HepG2 (cell line): Measurements from ENCODE around the gene HOPX. TPM values are rescaled to one million over a fixed set of nuclear protein-coding genes. Genes with fewer than 3 reads are reported as not detected.

Source experiments
- ATAC-seq: fragments of 200-7000 bp; cut with Tn5 transposase; 3 replicates; pipeline ENCODE4 v1.9.1; 2020; ENCODE audit warnings: mild to moderate bottlenecking, moderate library complexity
- BruUV-seq: library from RNA; stranded (reverse); fragments of 400-500 nt; replicated peaks from 2 replicates; lab custom pipeline; 2021; lab: Mats Ljungman, UMichigan
- CTCF ChIA-PET: fragments of 300-600 bp; formaldehyde crosslinking; extraction: SDS; loops from one replicate; lab custom pipeline; 2021; ENCODE audit warnings: low total read pairs, inconsistent platforms, low intra/inter-chr PET ratio; lab: Yijun Ruan, JAX
- POLR2A ChIA-PET: fragments of 350-600 bp; sonication (Branson Sonifier 250); formaldehyde crosslinking; loops from one replicate; lab custom pipeline; 2020; ENCODE audit warnings: antibody characterized with exemption, inconsistent platforms; lab: Yijun Ruan, JAX
- DNase-seq: peaks from one replicate; pipeline ENCODE4 v3.0.0-alpha.2; 2015; ENCODE audit warnings: low spot score
- FAIRE-seq: peaks from 3 replicates; lab custom pipeline; 2011; peaks lifted over from hg19 to GRCh38; lab: Jason Lieb, UNC
- H2AFZ ChIP-seq: one replicate; pipeline ENCODE4 v1.6.1; 2011; ENCODE audit warnings: low read length, inconsistent platforms
- H3K27ac ChIP-seq: fragments of 300-600 bp; 3 replicates; pipeline ENCODE4 v1.8.0; 2011; ENCODE audit warnings: mixed run types, mild to moderate bottlenecking, mixed read lengths, low read length, inconsistent platforms; ENCODE audit not compliant: insufficient read depth; ENCODE audit errors: extremely low read length
- H3K27me3 ChIP-seq, 2 experiments: fragments of 200-600 bp in 1 of 2; 2 replicates in 1 of 2; 3 replicates in 1 of 2; pipeline versions ENCODE4 v1.6.0 to v1.8.0; 2011; ENCODE audit warnings: low read length in 2 of 2, mild to moderate bottlenecking in 2 of 2, moderate library complexity in 2 of 2, inconsistent platforms in 1 of 2; ENCODE audit not compliant: insufficient read depth in 2 of 2, control insufficient read depth in 1 of 2
- H3K36me3 ChIP-seq, 2 experiments: fragments of 200-600 bp in 1 of 2; replicated peaks in 1 of 2; 2 replicates in 1 of 2; 3 replicates in 1 of 2; pipeline versions ENCODE4 v1.5.1 to v1.8.0; 2011; ENCODE audit warnings: low read length in 2 of 2, inconsistent platforms in 1 of 2; ENCODE audit not compliant: insufficient read depth in 2 of 2, control insufficient read depth in 1 of 2
- H3K4me1 ChIP-seq: 2 replicates; pipeline ENCODE4 v1.5.1; 2012; ENCODE audit warnings: low read length, inconsistent platforms; ENCODE audit not compliant: insufficient read depth
- H3K4me2 ChIP-seq: 2 replicates; pipeline ENCODE4 v1.6.0; 2011; ENCODE audit warnings: low read depth, low read length, inconsistent platforms
- H3K4me3 ChIP-seq, 3 experiments: fragments of 200-600 bp in 1 of 3; sonication (generic), shearing (Covaris generic) in 1 of 3; replicated peaks in 1 of 3; 2 replicates each; pipeline ENCODE4 v1.5.1; 2011 to 2016; ENCODE audit warnings: low read length in 3 of 3, inconsistent platforms in 2 of 3, low read depth in 2 of 3, mild to moderate bottlenecking in 2 of 3, control low read depth in 1 of 3, mixed read lengths in 1 of 3; ENCODE audit not compliant: insufficient read depth in 1 of 3
- H3K79me2 ChIP-seq: one replicate; pipeline ENCODE4 v1.6.1; 2011; ENCODE audit warnings: low read length, inconsistent platforms; ENCODE audit not compliant: insufficient read depth
- H3K9ac ChIP-seq: 2 replicates; pipeline ENCODE4 v1.6.0; 2011; ENCODE audit warnings: mild to moderate bottlenecking, low read depth, low read length, inconsistent platforms; ENCODE audit not compliant: insufficient read depth
- H3K9me3 ChIP-seq: 2 replicates; pipeline ENCODE4 v1.5.1; 2012; ENCODE audit warnings: mild to moderate bottlenecking, low read length
- H4K20me1 ChIP-seq: 2 replicates; pipeline ENCODE4 v1.6.0; 2011; ENCODE audit warnings: inconsistent platforms, mild to moderate bottlenecking, low read length, moderate library complexity; ENCODE audit not compliant: insufficient read depth
- AHR ChIP-seq: IDR thresholded peaks from 2 replicates; pipeline ENCODE4 v1.6.1; 2018; ENCODE audit warnings: missing genetic modification reagents, missing compliant biosample characterization
- CENPT ChIP-seq: sonication (generic); formaldehyde crosslinking; IDR thresholded peaks from 2 replicates; pipeline ENCODE4 v1.8.0; 2022; ENCODE audit warnings: low read depth, mild to moderate bottlenecking, moderate library complexity, missing genetic modification reagents
- ETV6 ChIP-seq: sonication (generic); formaldehyde crosslinking; conservative IDR thresholded peaks from 2 replicates; pipeline ENCODE4 v1.4.0; 2020; ENCODE audit warnings: missing genetic modification reagents
- FOXJ3 ChIP-seq: sonication (generic); formaldehyde crosslinking; IDR thresholded peaks from 2 replicates; pipeline ENCODE4 v1.4.0; 2020; ENCODE audit warnings: missing genetic modification reagents, mild to moderate bottlenecking, borderline replicate concordance
- GMEB1 ChIP-seq: sonication (generic); formaldehyde crosslinking; IDR thresholded peaks from 2 replicates; pipeline ENCODE4 v1.5.1; 2020; ENCODE audit warnings: missing genetic modification reagents, mild to moderate bottlenecking, borderline replicate concordance
- MTF2 ChIP-seq: sonication (generic); formaldehyde crosslinking; IDR thresholded peaks from 2 replicates; pipeline ENCODE4 v1.5.0; 2020; ENCODE audit warnings: missing genetic modification reagents, borderline replicate concordance
- RFX3 ChIP-seq: IDR thresholded peaks from 2 replicates; pipeline ENCODE4 v1.6.1; 2016; ENCODE audit warnings: missing biosample characterization, missing genetic modification reagents
- SNAPC2 ChIP-seq: sonication (generic); formaldehyde crosslinking; IDR thresholded peaks from 2 replicates; pipeline ENCODE4 v1.8.1; 2022; ENCODE audit warnings: mild to moderate bottlenecking, missing genetic modification reagents
- SNRNP70 ChIP-seq: fragments of 200-400 bp; formaldehyde crosslinking; IDR thresholded peaks from 2 replicates; pipeline ENCODE4 v1.6.1; 2017; ENCODE audit warnings: mild to moderate bottlenecking, low read depth, low read length, moderate library complexity
- SRSF4 ChIP-seq: fragments of 200-400 bp; formaldehyde crosslinking; IDR thresholded peaks from one replicate; pipeline ENCODE4 v1.6.1; 2018; ENCODE audit warnings: mild to moderate bottlenecking, low read depth, low read length, moderate library complexity; ENCODE audit not compliant: poor library complexity, severe bottlenecking
- ZNF205 ChIP-seq: IDR thresholded peaks from 2 replicates; pipeline ENCODE4 v1.6.1; 2018; ENCODE audit warnings: missing biosample characterization, missing genetic modification reagents
- ZNF510 ChIP-seq: sonication (generic); formaldehyde crosslinking; IDR thresholded peaks from 2 replicates; pipeline ENCODE4 v1.4.0; 2020; ENCODE audit warnings: low read depth, mild to moderate bottlenecking, missing genetic modification reagents
- ZNF776 ChIP-seq: sonication (generic); formaldehyde crosslinking; IDR thresholded peaks from 2 replicates; pipeline ENCODE4 v1.4.0; 2020; ENCODE audit warnings: mild to moderate bottlenecking, missing genetic modification reagents
- WGBS: methylation state at CpG from one replicate; pipeline ENCODE4 v1.1.6; 2017; ENCODE audit warnings: low lambda C conversion rate; 5-methylcytosine and 5-hydroxymethylcytosine counted together
- in situ Hi-C: cut with HindIII; loops from 2 replicates; pipeline ENCODE4 v1.10.0; 2017; ENCODE audit warnings: low pct_unique_long_range_greater_than_20kb; ENCODE audit not compliant: extremely low pct_ligation_motif_present
- intact Hi-C: fragments of 100-400 bp; cut with micrococcal nuclease; formaldehyde crosslinking; loops from one replicate; pipeline ENCODE4 v1.10.0; 2022; ENCODE audit not compliant: unreplicated experiment
- polyA plus RNA-seq, 8 experiments: library from polyadenylated mRNA; depleted of rRNA in 3 of 8; stranded (reverse) in 7 of 8; unstranded in 1 of 8; fragments of >200 nt; fragmentation: Illumina TruSeq in 4 of 8; extraction: Trizol in 4 of 8; gene quantifications; 2 replicates each; pipeline versions ENCODE4 v1.2.1 to v1.2.3, GENCODE V29; 2011 to 2016; ENCODE audit warnings: low read depth in 4 of 8, missing spikeins in 1 of 8, mixed read lengths in 1 of 8; ENCODE audit not compliant: insufficient read depth in 1 of 8
- total RNA-seq, 5 experiments: library from RNA; depleted of rRNA; stranded (reverse); fragments of >200 nt; fragmentation: Illumina TruSeq; extraction: Trizol; gene quantifications; 2 replicates each; pipeline ENCODE4 v1.2.3, GENCODE V29; 2016; ENCODE audit warnings: low read depth in 1 of 5
- TF ChIP-seq, protein P1 (sequence below): IDR thresholded peaks from 2 replicates; pipeline ENCODE4 v1.6.1; 2016

Gene HOPX
- total and polyA plus RNA-seq, 2 of the 13 experiments (the other 11 are each of a cell fraction or from before 2014, with no cell fraction given): not detected

DNA sequence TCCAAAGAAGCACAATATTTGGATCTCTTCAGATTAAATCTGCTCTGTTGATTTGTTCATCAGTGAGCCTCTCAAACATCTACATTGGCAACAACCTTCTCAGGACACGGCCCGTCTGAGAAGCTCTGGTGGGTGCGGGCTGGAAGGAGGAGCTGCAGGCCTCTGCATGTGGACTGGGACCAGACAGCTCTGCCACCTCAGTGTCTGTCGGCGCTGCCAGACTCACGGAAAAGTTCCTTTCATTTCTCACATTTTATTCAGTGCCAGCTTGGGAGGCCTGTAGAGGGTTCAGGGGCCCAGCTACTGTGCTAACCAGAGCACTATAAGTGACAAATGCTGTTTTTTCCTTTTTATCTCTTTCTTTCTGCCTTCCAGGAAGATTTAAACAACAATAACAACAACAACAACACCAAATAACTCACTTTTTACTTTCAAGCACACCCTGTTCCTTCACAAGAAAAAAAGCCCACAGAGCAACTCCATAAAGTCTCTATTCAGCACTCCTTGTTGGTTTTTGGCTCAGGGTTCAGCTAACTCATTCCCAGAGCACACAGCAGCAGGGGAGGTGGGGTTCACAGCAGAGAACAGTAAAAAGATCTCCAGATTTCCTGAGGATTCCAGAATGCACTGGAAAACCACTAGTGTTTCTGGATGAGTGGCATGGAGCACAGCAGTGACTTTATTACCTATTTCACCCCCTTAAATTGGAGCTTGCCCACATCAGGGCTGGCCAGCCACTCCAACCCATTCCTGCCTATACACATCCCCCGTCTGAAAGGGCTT lies 23.2 kb upstream of the HOPX start:
- DNase-seq (no peak), FAIRE-seq (no peak), ATAC-seq (no peak)
- 4% methylated on average over 4 of the region's 7 CpGs for WGBS
- H3K36me3 ChIP-seq: no peaks in the 10 kb centered on the region
- H3K4me1 ChIP-seq: no peaks in the 10 kb centered on the region
- peaks cover 0 to 12% of the 10 kb centered on the region in 2 experiments; a peak in 1 of 5 replicates for H3K27me3 ChIP-seq
- in situ Hi-C loops: no loop called here
- intact Hi-C loops: no loop called here
- H3K9me3 ChIP-seq: no peaks in the 10 kb centered on the region
- H3K9ac ChIP-seq: no peak overlapping the region
- no peak overlapping the region for H2AFZ ChIP-seq
- no peaks in the 10 kb centered on the region for H3K79me2 ChIP-seq
- H3K27ac ChIP-seq: no peak overlapping the region
- H3K4me2 ChIP-seq: no peak overlapping the region
- TF ChIP-seq SNAPC2 (CRISPR knock-in tag) (no peak), ZNF205 (CRISPR knock-in tag) (no peak)
- BruUV-seq: no TSS peak
- CTCF ChIA-PET: no interaction called here
- POLR2A ChIA-PET: no interaction called here
- no peak overlapping the region for H3K4me3 ChIP-seq
- H4K20me1 ChIP-seq: no peaks in the 10 kb centered on the region

GRCh38 chr4:56703378-56703777 lies 22.3 kb upstream of the HOPX start:
- intact Hi-C loops: no loop called here
- Histone ChIP-seq H2AFZ (no peak overlapping the region), H3K4me2 (no peak overlapping the region), H3K9me3 (no peaks in the 10 kb centered on the region), H4K20me1 (no peaks in the 10 kb centered on the region), H3K79me2 (no peaks in the 10 kb centered on the region), H3K36me3 (no peaks in the 10 kb centered on the region), H3K27ac (no peak overlapping the region), H3K4me1 (no peaks in the 10 kb centered on the region), H3K27me3 (peaks cover 0 to 12% of the 10 kb centered on the region in 2 experiments; a peak in 1 of 5 replicates), H3K9ac (no peak overlapping the region), H3K4me3 (no peak overlapping the region)
- FAIRE-seq: no peak
- ATAC-seq: no peak
- no peak for DNase-seq
- BruUV-seq: no TSS peak
- POLR2A ChIA-PET: no interaction called here
- CTCF ChIA-PET: no interaction called here
- in situ Hi-C loops: no loop called here
- WGBS: 22% methylated on average over 5 of the region's 5 CpGs
- TF ChIP-seq MTF2 (CRISPR knock-in tag) (no peak), ZNF510 (CRISPR knock-in tag) (no peak), ETV6 (CRISPR knock-in tag) (no peak), SRSF4 (no peak), FOXJ3 (no peak), RFX3 (CRISPR knock-in tag) (no peak), SNRNP70 (no peak), ZNF776 (no peak), CENPT (no peak), GMEB1 (no peak), AHR (no peak)
- TF ChIP-seq, protein P1, sequence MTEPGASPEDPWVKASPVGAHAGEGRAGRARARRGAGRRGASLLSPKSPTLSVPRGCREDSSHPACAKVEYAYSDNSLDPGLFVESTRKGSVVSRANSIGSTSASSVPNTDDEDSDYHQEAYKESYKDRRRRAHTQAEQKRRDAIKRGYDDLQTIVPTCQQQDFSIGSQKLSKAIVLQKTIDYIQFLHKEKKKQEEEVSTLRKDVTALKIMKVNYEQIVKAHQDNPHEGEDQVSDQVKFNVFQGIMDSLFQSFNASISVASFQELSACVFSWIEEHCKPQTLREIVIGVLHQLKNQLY (CRISPR knock-in tag): no peak
